Stomach (tissue), 9 donors: ENCODE results near the gene LHX4. TPM values are rescaled to one million over a fixed set of nuclear protein-coding genes. Genes with fewer than 3 reads are reported as not detected.

ENCODE experiments used
- DNase-seq, 2 donors: peaks; one replicate each; pipeline versions ENCODE4 v3.0.0 to v3.0.0-alpha.2; 2013 to 2019
- H3K27ac ChIP-seq, 5 donors: fragments of 200-600 bp in 4 of 5; sonication (generic) in 4 of 5; one replicate each; pipeline ENCODE4 v1.5.1; 2013 to 2019; ENCODE audit warnings: mild to moderate bottlenecking in 1 of 5, moderate library complexity in 1 of 5
- H3K27me3 ChIP-seq, 3 donors: fragments of 200-600 bp; sonication (generic); one replicate each; pipeline ENCODE4 v1.5.1; 2017 to 2019; ENCODE audit warnings: mixed run types in 1 of 3
- H3K36me3 ChIP-seq, 4 donors: fragments of 200-600 bp; sonication (generic); 1 replicate in 3 of 4; 2 replicates in 1 of 4; pipeline ENCODE4 v1.5.1; 2016 to 2019
- H3K4me1 ChIP-seq, 4 donors: fragments of 200-600 bp; sonication (generic); one replicate each; pipeline ENCODE4 v1.5.1; 2016 to 2019
- H3K4me3 ChIP-seq, 4 donors: fragments of 200-600 bp; sonication (generic) in 3 of 4; one replicate each; pipeline ENCODE4 v1.5.1; 2016 to 2019; ENCODE audit warnings: mild to moderate bottlenecking in 1 of 4
- H3K9me3 ChIP-seq, 4 donors: fragments of 200-600 bp; sonication (generic); one replicate each; pipeline ENCODE4 v1.5.1; 2016 to 2019
- CTCF ChIP-seq, 7 experiments: fragments of 450-650 bp in 4 of 7; fragments of 200-600 bp in 3 of 7; sonication (generic) in 3 of 7; IDR thresholded peaks; one replicate each; pipeline ENCODE4 v1.5.1; 2016 to 2019; ENCODE audit warnings: antibody characterized with exemption in 7 of 7, control low read depth in 2 of 7, mild to moderate bottlenecking in 1 of 7
- EP300 ChIP-seq: sonication (generic); formaldehyde crosslinking; IDR thresholded peaks from one replicate; pipeline ENCODE4 v1.6.1; 2017; ENCODE audit warnings: antibody characterized with exemption
- POLR2A ChIP-seq, 4 donors: fragments of 450-650 bp; IDR thresholded peaks; one replicate each; pipeline ENCODE4 v1.6.1; 2016; ENCODE audit warnings: antibody characterized with exemption in 4 of 4, control low read depth in 2 of 4, mild to moderate bottlenecking in 1 of 4, moderate library complexity in 1 of 4
- POLR2AphosphoS5 ChIP-seq, 3 donors: sonication (generic); formaldehyde crosslinking; IDR thresholded peaks; one replicate each; pipeline ENCODE4 v1.6.1; 2016; ENCODE audit warnings: antibody characterized with exemption in 3 of 3
- WGBS, 5 donors: extraction: QIAGEN DNeasy Blood & Tissue Kit in 3 of 5; methylation state at CpG; one replicate each; pipeline versions ENCODE4 v1.1.5 to v1.1.7; 2013 to 2018; 5-methylcytosine and 5-hydroxymethylcytosine counted together
- intact Hi-C: fragments of 100-400 bp; cut with DNase I; formaldehyde crosslinking; loops from one replicate; pipeline ENCODE4 v1.15.1; 2023; ENCODE audit warnings: low total_unique reads
- polyA plus RNA-seq, 3 donors: library from polyadenylated mRNA; stranded (reverse); fragments of 200-250 nt; gene quantifications; one replicate each; pipeline ENCODE4 v1.2.3, GENCODE V29; 2013
- total RNA-seq, 5 donors: library from RNA; depleted of rRNA; stranded (reverse); fragments of >200 nt; gene quantifications; one replicate each; pipeline versions ENCODE4 v1.1.0 to v1.2.3, GENCODE V29; 2014 to 2016
- donor health status: healthy with polysubstance abuse.
- donor health status: Bipolar disorder and iron deficiency.
- donor health status: healthy.

Gene LHX4
- total and polyA plus RNA-seq, 8 donors: 0.03 to 0.18 TPM; not detected in 6

DNA sequence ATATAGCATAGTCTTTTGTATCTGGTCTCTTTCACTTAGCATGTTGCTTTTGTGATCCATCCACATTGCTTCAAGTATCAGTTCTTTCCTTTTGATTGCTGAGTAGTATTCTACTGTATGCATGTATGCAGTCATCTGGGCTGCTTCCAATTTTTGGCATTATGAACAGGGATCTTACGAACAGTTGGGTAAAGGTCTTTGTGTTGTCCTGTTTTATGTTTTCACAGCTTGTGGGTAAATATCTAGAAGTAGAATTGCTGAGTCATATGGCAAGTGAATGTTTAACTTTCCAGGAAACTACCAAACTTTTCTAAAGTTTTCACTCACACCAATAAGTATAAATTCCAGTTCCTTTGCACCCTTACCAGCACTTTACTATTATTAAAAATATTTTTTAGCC is 60.9 kb downstream of the LHX4 start:
- no peaks in the 10 kb centered on the region for H3K9me3 ChIP-seq
- peaks cover 0 to 12% (median 0%) of the 10 kb centered on the region in 4 donors for H3K4me1 ChIP-seq
- no peak overlapping the region for H3K4me3 ChIP-seq
- intact Hi-C loops: no loop called here
- peaks cover 0 to 19% (median 8%) of the 10 kb centered on the region in 4 donors for H3K36me3 ChIP-seq
- no peak overlapping the region for H3K27ac ChIP-seq
- WGBS, 5 donors: 34 to 55% (median 41%) methylated on average over 1 of the region's 1 CpG
- no peaks in the 10 kb centered on the region for H3K27me3 ChIP-seq
- TF ChIP-seq POLR2AphosphoS5 (IDR thresholded peaks at IDR 0.05): no peak
- no peak for TF ChIP-seq EP300
- DNase-seq: no peak

- WGBS, 5 donors: 89 to 98% (median 97%) methylated on average over 2 of the region's 2 CpGs
- Histone ChIP-seq H3K9me3 (no peaks in the 10 kb centered on the region), H3K27me3 (no peaks in the 10 kb centered on the region), H3K4me1 (no peaks in the 10 kb centered on the region), H3K4me3 (no peak overlapping the region), H3K27ac (no peak overlapping the region), H3K36me3 (no peaks in the 10 kb centered on the region)
- no peak for TF ChIP-seq POLR2AphosphoS5 (IDR thresholded peaks at IDR 0.05)
- TF ChIP-seq CTCF (IDR thresholded peaks at IDR 0.05): no peak
- TF ChIP-seq POLR2A (IDR thresholded peaks at IDR 0.05): no peak
- no peak for TF ChIP-seq EP300
- no peak for DNase-seq
- intact Hi-C loops: no loop called here
Measured at GRCh38 chr1:180294711-180295110, 64.6 kb downstream of the LHX4 start.

DNA sequence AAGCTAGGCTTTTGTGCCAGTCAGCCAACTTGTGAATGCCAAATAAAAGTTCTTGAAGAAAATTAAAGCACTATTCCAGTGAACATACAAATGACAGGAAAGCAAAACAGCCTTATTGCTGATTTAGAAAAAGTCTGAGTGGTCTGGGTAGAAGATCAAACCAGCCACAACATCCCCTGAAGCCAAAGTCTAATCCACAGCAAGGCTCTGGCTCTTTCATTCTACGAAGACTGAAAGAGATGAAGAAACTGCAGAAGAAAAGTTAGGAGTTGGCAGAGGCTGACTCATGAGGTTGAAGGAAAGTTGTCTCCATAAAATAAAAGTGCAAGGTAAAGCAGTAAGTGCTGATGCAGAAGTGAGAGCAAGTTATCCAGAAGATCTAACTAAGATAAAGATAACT is 65.9 kb downstream of the LHX4 start:
- WGBS, 5 donors: 91 to 98% (median 93%) methylated on average over 1 of the region's 1 CpG
- no peak for DNase-seq
- Histone ChIP-seq H3K9me3 (no peaks in the 10 kb centered on the region), H3K36me3 (no peaks in the 10 kb centered on the region), H3K27ac (no peak overlapping the region), H3K4me3 (no peak overlapping the region), H3K27me3 (no peaks in the 10 kb centered on the region), H3K4me1 (no peaks in the 10 kb centered on the region)
- intact Hi-C loops: no loop called here
- TF ChIP-seq CTCF (IDR thresholded peaks at IDR 0.05): no peak

DNA sequence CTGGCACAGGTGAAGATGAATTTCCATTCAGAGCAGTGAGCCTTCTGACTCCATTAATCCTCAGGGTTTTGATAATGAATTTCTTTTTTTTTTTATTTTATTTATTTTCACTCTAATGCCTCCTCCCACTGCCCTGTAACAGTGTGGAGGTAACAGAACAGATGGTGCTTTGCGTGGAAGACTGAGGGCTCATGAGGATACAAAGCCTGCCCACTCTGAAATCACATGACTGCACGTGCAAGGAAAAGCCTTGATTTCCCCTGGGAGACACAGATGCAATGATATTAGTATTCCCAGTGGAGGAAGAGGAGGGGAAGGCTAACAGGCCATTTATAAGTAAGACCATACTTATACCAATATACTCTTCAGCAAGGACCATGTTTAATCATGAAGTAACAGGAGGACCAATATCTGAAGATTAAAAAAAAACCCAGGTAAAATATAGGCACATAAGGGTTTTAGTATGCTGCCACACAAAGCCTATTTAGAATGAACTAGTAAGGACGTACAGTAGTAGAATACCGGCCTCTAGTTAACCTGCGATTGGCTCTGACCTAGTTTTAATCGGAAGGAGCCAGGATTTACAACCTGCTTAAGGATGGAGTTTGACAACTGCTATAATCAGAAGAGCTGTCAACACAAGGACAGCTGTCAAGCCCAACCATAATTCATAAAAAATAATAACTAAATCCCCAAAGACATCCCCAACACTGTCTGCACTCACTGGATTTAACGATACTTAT is 69.6 kb downstream of the LHX4 start:
- no peaks in the 10 kb centered on the region for H3K27me3 ChIP-seq
- no peak for DNase-seq
- no peaks in the 10 kb centered on the region for H3K9me3 ChIP-seq
- no peaks in the 10 kb centered on the region for H3K4me1 ChIP-seq
- TF ChIP-seq CTCF (IDR thresholded peaks at IDR 0.05) (no peak), POLR2A (IDR thresholded peaks at IDR 0.05) (no peak), EP300 (no peak), POLR2AphosphoS5 (IDR thresholded peaks at IDR 0.05) (no peak)
- H3K27ac ChIP-seq: no peak overlapping the region
- no peaks in the 10 kb centered on the region for H3K36me3 ChIP-seq
- WGBS, 5 donors: 90 to 94% (median 93%) methylated on average over 7 of the region's 7 CpGs
- no peak overlapping the region for H3K4me3 ChIP-seq
- intact Hi-C loops: no loop called here

DNA sequence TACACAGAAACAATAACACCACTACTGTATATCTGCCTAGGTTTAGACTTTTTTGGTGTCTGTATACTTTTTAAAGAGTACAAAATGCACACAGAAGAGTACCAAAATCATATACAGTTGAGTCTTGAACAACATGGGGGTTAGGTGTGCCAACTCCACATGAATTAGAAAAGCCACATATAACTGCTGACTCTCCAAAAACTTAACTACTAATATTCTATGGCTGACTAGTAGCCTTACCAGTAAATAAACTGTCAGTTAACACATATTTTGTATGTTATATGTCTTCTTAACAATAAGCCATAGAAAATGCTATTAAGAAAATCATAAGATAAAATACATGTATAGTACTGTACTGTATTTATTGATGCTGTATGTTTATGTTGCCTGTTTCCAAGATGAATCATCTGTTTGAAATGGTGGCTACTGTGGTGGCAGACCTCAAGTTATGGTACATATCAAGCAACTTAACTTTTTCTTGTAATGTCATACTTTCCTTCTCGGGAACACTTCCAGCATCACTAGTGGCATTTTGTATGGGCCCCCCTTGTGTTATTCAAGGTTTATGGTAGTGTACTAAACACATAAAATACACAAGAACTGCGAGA is 71.2 kb downstream of the LHX4 start:
- intact Hi-C loops: no loop called here
- DNase-seq: no peak
- no peak for TF ChIP-seq POLR2AphosphoS5 (IDR thresholded peaks at IDR 0.05)
- no peak for TF ChIP-seq EP300
- no peak for TF ChIP-seq POLR2A (IDR thresholded peaks at IDR 0.05)
- TF ChIP-seq CTCF (IDR thresholded peaks at IDR 0.05): no peak
- Histone ChIP-seq H3K9me3 (no peaks in the 10 kb centered on the region), H3K36me3 (no peaks in the 10 kb centered on the region), H3K4me1 (no peaks in the 10 kb centered on the region), H3K27me3 (no peaks in the 10 kb centered on the region), H3K4me3 (no peak overlapping the region), H3K27ac (no peak overlapping the region)
- 81 to 94% (median 90%) methylated on average over 2 of the region's 2 CpGs for WGBS, 5 donors
